OCI-LY1 (cell line): ENCODE measurements around the gene RALGDS.

Source experiments
- EZH2 ChIP-seq: fragments of 200-600 bp; sonication (generic), shearing (Covaris generic); IDR thresholded peaks from 2 replicates; pipeline ENCODE4 v1.8.0; 2017; ENCODE audit warnings: borderline replicate concordance, mixed run types, mild to moderate bottlenecking, antibody characterized with exemption, low read length, moderate library complexity, mixed read lengths
- TF ChIP-seq, protein P1 (sequence below): fragments of 200-600 bp; sonication (generic), shearing (Covaris generic); IDR thresholded peaks from 2 replicates; pipeline ENCODE4 v1.5.1; 2017; ENCODE audit warnings: mild to moderate bottlenecking, antibody characterized with exemption, low read length, moderate library complexity, mixed read lengths

DNA sequence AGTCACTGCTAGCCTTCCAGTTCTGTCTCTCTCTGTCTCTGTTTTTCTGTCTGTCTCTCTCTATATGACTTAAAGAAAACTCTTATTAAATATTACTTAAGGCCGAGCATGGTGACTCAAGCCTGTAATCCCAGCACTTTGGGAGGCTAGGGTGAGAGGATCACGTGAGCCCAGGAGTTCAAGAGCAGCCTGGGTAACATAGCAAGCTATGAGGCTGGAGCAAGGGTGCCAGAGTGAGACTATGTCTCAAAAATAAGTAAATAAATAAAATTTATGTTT is 44.4 kb upstream of the RALGDS start:
- TF ChIP-seq, protein P1, sequence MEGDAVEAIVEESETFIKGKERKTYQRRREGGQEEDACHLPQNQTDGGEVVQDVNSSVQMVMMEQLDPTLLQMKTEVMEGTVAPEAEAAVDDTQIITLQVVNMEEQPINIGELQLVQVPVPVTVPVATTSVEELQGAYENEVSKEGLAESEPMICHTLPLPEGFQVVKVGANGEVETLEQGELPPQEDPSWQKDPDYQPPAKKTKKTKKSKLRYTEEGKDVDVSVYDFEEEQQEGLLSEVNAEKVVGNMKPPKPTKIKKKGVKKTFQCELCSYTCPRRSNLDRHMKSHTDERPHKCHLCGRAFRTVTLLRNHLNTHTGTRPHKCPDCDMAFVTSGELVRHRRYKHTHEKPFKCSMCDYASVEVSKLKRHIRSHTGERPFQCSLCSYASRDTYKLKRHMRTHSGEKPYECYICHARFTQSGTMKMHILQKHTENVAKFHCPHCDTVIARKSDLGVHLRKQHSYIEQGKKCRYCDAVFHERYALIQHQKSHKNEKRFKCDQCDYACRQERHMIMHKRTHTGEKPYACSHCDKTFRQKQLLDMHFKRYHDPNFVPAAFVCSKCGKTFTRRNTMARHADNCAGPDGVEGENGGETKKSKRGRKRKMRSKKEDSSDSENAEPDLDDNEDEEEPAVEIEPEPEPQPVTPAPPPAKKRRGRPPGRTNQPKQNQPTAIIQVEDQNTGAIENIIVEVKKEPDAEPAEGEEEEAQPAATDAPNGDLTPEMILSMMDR: no peak
- TF ChIP-seq EZH2: no peak
